GM23338 (cell line): ENCODE data around the gene HRH4. TPM values are rescaled to one million over a fixed set of nuclear protein-coding genes. Genes with fewer than 3 reads are reported as not detected.
A peak's percentile ranks its signal among the peaks of the same experiment; 100 is the strongest.

Source experiments
- ATAC-seq: fragments of 200-7000 bp; cut with Tn5 transposase; 3 replicates; pipeline ENCODE4 v1.9.1; 2020
- DNase-seq: peaks from one replicate; pipeline ENCODE4 v3.0.0-alpha.2; 2015; ENCODE audit warnings: low spot score
- H2AFZ ChIP-seq: fragments of 200-600 bp; sonication (generic); 2 replicates; pipeline ENCODE4 v1.8.0; 2016; ENCODE audit warnings: antibody characterized with exemption, mild to moderate bottlenecking, moderate library complexity
- H3F3A ChIP-seq: fragments of 200-600 bp; sonication (generic); replicated peaks from 2 replicates; pipeline ENCODE4 v1.8.0; 2017; ENCODE audit warnings: antibody characterized with exemption, mixed run types, low read depth
- H3K27ac ChIP-seq: fragments of 200-600 bp; sonication (generic); 2 replicates; pipeline ENCODE4 v1.6.1; 2016; ENCODE audit warnings: low read depth
- H3K27me3 ChIP-seq: fragments of 200-600 bp; sonication (generic); 2 replicates; pipeline ENCODE4 v1.8.0; 2016; ENCODE audit warnings: mild to moderate bottlenecking, mixed run types, moderate library complexity; ENCODE audit not compliant: insufficient read depth
- H3K36me3 ChIP-seq: fragments of 200-600 bp; sonication (generic); 2 replicates; pipeline ENCODE4 v1.8.0; 2016; ENCODE audit warnings: mild to moderate bottlenecking; ENCODE audit not compliant: insufficient read depth
- H3K4me1 ChIP-seq: fragments of 200-600 bp; sonication (generic); 2 replicates; pipeline ENCODE4 v1.8.0; 2016; ENCODE audit warnings: mild to moderate bottlenecking, moderate library complexity; ENCODE audit not compliant: insufficient read depth
- H3K4me2 ChIP-seq: fragments of 200-600 bp; sonication (generic); 2 replicates; pipeline ENCODE4 v1.7.1; 2017; ENCODE audit warnings: mixed run types
- H3K4me3 ChIP-seq: fragments of 200-600 bp; sonication (generic); 2 replicates; pipeline ENCODE4 v1.6.1; 2016; ENCODE audit warnings: mixed run types
- H3K79me2 ChIP-seq: fragments of 200-600 bp; sonication (generic); replicated peaks from 2 replicates; pipeline ENCODE4 v1.8.0; 2017; ENCODE audit warnings: mild to moderate bottlenecking; ENCODE audit not compliant: insufficient read depth
- H3K9me2 ChIP-seq: fragments of 200-600 bp; sonication (generic); 2 replicates; pipeline ENCODE4 v1.8.0; 2017; ENCODE audit not compliant: insufficient read depth
- H4K20me1 ChIP-seq: fragments of 200-600 bp; sonication (generic); replicated peaks from 2 replicates; pipeline ENCODE4 v1.8.0; 2017; ENCODE audit warnings: mild to moderate bottlenecking; ENCODE audit not compliant: insufficient read depth
- H3K27ac Mint-ChIP-seq: 2 replicates; pipeline ENCODE4 v1.8.0; 2020; ENCODE audit warnings: inconsistent platforms, mild to moderate bottlenecking, moderate library complexity, mixed read lengths
- H3K27me3 Mint-ChIP-seq: 3 replicates; pipeline ENCODE4 v1.8.0; 2022; ENCODE audit warnings: low read depth, mild to moderate bottlenecking, moderate library complexity, mixed read lengths, inconsistent platforms; ENCODE audit not compliant: insufficient read depth, poor library complexity
- H3K36me3 Mint-ChIP-seq: 3 replicates; pipeline ENCODE4 v1.8.0; 2021; ENCODE audit warnings: low read depth, mild to moderate bottlenecking, inconsistent platforms, moderate library complexity, mixed read lengths
- H3K4me1 Mint-ChIP-seq: 3 replicates; pipeline ENCODE4 v1.8.0; 2020; ENCODE audit warnings: mild to moderate bottlenecking, inconsistent platforms, mixed read lengths
- H3K4me3 Mint-ChIP-seq: 3 replicates; pipeline ENCODE4 v1.8.0; 2021; ENCODE audit warnings: moderate library complexity, mild to moderate bottlenecking, inconsistent platforms, mixed read lengths
- H3K9me3 Mint-ChIP-seq: 3 replicates; pipeline ENCODE4 v1.8.0; 2020; ENCODE audit warnings: moderate library complexity, mild to moderate bottlenecking, inconsistent platforms, mixed read lengths
- polyA plus RNA-seq: library from polyadenylated mRNA; unstranded; fragments of >200 nt; fragmentation: Nextera tagmentation; extraction: Ambion mirVana; gene quantifications from 2 replicates; pipeline ENCODE4 v1.2.1, GENCODE V29; 2016
- total RNA-seq: library from RNA; depleted of rRNA; stranded (reverse); fragments of >200 nt; shearing (Covaris generic); gene quantifications from 2 replicates; pipeline ENCODE4 v1.2.3, GENCODE V29; 2014
- TF ChIP-seq, protein P1 (sequence below): fragments of 250-450 bp; sonication (Bioruptor Pico); IDR thresholded peaks from 2 replicates; pipeline ENCODE4 v1.5.0; 2020; ENCODE audit warnings: mild to moderate bottlenecking, moderate library complexity
- TF ChIP-seq, protein P2 (sequence below): IDR thresholded peaks from 2 replicates; pipeline ENCODE4 v1.6.1; 2016; ENCODE audit warnings: antibody characterized with exemption

Gene HRH4
- total and polyA plus RNA-seq, 2 experiments from 2014 or later = 0.17 TPM; not detected in 1

DNA sequence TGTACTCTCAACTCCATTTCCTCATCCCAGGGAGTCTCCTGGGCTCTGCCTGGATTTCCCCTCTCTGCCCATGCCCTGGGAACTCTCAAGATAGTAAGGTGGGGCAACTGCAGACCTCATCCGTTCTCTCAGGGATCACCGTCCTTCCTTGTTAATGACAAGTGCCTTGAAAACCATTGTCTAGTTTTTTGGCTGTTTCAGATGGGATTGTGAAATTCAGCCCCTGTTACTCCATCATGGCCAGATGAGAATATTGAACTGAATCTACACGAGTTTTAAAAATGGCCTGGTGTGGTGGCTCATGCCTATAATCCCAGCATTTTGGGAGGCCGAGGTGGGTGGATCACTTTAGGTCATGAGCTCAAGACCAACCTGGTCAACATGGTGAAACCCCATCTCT, 665 bp upstream of the HRH4 start (continued):
- TF ChIP-seq, protein P1, sequence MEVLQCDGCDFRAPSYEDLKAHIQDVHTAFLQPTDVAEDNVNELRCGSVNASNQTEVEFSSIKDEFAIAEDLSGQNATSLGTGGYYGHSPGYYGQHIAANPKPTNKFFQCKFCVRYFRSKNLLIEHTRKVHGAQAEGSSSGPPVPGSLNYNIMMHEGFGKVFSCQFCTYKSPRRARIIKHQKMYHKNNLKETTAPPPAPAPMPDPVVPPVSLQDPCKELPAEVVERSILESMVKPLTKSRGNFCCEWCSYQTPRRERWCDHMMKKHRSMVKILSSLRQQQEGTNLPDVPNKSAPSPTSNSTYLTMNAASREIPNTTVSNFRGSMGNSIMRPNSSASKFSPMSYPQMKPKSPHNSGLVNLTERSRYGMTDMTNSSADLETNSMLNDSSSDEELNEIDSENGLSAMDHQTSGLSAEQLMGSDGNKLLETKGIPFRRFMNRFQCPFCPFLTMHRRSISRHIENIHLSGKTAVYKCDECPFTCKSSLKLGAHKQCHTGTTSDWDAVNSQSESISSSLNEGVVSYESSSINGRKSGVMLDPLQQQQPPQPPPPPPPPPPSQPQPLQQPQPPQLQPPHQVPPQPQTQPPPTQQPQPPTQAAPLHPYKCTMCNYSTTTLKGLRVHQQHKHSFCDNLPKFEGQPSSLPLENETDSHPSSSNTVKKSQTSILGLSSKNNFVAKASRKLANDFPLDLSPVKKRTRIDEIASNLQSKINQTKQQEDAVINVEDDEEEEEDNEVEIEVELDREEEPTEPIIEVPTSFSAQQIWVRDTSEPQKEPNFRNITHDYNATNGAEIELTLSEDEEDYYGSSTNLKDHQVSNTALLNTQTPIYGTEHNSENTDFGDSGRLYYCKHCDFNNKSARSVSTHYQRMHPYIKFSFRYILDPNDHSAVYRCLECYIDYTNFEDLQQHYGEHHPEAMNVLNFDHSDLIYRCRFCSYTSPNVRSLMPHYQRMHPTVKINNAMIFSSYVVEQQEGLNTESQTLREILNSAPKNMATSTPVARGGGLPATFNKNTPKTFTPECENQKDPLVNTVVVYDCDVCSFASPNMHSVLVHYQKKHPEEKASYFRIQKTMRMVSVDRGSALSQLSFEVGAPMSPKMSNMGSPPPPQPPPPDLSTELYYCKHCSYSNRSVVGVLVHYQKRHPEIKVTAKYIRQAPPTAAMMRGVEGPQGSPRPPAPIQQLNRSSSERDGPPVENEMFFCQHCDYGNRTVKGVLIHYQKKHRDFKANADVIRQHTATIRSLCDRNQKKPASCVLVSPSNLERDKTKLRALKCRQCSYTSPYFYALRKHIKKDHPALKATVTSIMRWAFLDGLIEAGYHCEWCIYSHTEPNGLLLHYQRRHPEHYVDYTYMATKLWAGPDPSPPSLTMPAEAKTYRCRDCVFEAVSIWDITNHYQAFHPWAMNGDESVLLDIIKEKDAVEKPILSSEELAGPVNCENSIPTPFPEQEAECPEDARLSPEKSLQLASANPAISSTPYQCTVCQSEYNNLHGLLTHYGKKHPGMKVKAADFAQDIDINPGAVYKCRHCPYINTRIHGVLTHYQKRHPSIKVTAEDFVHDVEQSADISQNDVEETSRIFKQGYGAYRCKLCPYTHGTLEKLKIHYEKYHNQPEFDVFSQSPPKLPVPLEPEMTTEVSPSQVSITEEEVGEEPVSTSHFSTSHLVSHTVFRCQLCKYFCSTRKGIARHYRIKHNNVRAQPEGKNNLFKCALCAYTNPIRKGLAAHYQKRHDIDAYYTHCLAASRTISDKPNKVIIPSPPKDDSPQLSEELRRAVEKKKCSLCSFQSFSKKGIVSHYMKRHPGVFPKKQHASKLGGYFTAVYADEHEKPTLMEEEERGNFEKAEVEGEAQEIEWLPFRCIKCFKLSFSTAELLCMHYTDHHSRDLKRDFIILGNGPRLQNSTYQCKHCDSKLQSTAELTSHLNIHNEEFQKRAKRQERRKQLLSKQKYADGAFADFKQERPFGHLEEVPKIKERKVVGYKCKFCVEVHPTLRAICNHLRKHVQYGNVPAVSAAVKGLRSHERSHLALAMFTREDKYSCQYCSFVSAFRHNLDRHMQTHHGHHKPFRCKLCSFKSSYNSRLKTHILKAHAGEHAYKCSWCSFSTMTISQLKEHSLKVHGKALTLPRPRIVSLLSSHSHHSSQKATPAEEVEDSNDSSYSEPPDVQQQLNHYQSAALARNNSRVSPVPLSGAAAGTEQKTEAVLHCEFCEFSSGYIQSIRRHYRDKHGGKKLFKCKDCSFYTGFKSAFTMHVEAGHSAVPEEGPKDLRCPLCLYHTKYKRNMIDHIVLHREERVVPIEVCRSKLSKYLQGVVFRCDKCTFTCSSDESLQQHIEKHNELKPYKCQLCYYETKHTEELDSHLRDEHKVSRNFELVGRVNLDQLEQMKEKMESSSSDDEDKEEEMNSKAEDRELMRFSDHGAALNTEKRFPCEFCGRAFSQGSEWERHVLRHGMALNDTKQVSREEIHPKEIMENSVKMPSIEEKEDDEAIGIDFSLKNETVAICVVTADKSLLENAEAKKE (CRISPR knock-in tag) = no peak

DNA sequence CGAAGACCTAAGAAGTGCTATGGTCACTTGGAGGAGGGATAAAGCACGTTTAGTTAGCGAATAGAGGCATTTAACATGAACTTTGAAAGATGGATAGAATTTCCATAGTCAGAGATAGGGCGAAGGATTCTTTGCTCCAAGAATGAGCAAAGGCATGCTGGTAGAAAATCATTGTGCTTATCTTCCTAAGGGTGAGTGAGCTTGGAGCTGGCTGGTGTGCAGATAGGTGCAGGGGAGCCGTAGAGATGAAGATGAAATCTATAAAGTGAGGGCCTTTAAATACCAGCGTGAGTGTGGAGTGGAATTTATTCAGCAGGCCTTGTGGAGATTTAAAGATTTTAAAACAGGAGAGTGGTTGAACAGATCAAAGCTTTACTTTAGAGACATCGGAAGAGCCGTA, 1.6 kb downstream of the HRH4 start:
- Mint-ChIP-seq H3K4me3 (no peak overlapping the region), H3K4me1 (peaks cover 6% of the 10 kb centered on the region; the same call in 2 of the 3 replicates), H3K27ac (0 out of 2 replicates have a peak overlapping the region, but pooled peaks have one; percentile 17), H3K36me3 (peaks cover 6% of the 10 kb centered on the region; the same call in 2 of the 3 replicates), H3K27me3 (peaks cover 4% of the 10 kb centered on the region), H3K9me3 (peaks cover 3% of the 10 kb centered on the region; the same call in 1 of the 3 replicates)
- Histone ChIP-seq H3K9me2 (no peaks in the 10 kb centered on the region), H3K4me2 (no peak overlapping the region), H3K79me2 (no peaks in the 10 kb centered on the region), H3K27me3 (no peaks in the 10 kb centered on the region), H3K36me3 (no peaks in the 10 kb centered on the region), H4K20me1 (no peaks in the 10 kb centered on the region), H2AFZ (no peak overlapping the region), H3K4me1 (no peaks in the 10 kb centered on the region), H3K4me3 (no peak overlapping the region), H3K27ac (no peak overlapping the region), H3F3A (no peaks in the 10 kb centered on the region)
- ATAC-seq = no peak
- DNase-seq = no peak
- TF ChIP-seq, protein P1 (CRISPR knock-in tag) = no peak
- TF ChIP-seq, protein P2, sequence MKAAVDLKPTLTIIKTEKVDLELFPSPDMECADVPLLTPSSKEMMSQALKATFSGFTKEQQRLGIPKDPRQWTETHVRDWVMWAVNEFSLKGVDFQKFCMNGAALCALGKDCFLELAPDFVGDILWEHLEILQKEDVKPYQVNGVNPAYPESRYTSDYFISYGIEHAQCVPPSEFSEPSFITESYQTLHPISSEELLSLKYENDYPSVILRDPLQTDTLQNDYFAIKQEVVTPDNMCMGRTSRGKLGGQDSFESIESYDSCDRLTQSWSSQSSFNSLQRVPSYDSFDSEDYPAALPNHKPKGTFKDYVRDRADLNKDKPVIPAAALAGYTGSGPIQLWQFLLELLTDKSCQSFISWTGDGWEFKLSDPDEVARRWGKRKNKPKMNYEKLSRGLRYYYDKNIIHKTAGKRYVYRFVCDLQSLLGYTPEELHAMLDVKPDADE = no peak
